HG03442 (cell line): Measurements from ENCODE around the gene SSH2.
"Not testable (repeated sequence)": the region's sequence is repeated elsewhere in the genome, so short reads cannot be mapped to it uniquely, and the experiment has no call there.

Experiments
- ATAC-seq: cut with Tn5 transposase; IDR thresholded peaks from one replicate; pipeline ENCODE4 v1.9.1; 2021; ENCODE audit warnings: mild to moderate bottlenecking, moderate library complexity; ENCODE audit not compliant: unreplicated experiment

SSH2 gene, protein sequence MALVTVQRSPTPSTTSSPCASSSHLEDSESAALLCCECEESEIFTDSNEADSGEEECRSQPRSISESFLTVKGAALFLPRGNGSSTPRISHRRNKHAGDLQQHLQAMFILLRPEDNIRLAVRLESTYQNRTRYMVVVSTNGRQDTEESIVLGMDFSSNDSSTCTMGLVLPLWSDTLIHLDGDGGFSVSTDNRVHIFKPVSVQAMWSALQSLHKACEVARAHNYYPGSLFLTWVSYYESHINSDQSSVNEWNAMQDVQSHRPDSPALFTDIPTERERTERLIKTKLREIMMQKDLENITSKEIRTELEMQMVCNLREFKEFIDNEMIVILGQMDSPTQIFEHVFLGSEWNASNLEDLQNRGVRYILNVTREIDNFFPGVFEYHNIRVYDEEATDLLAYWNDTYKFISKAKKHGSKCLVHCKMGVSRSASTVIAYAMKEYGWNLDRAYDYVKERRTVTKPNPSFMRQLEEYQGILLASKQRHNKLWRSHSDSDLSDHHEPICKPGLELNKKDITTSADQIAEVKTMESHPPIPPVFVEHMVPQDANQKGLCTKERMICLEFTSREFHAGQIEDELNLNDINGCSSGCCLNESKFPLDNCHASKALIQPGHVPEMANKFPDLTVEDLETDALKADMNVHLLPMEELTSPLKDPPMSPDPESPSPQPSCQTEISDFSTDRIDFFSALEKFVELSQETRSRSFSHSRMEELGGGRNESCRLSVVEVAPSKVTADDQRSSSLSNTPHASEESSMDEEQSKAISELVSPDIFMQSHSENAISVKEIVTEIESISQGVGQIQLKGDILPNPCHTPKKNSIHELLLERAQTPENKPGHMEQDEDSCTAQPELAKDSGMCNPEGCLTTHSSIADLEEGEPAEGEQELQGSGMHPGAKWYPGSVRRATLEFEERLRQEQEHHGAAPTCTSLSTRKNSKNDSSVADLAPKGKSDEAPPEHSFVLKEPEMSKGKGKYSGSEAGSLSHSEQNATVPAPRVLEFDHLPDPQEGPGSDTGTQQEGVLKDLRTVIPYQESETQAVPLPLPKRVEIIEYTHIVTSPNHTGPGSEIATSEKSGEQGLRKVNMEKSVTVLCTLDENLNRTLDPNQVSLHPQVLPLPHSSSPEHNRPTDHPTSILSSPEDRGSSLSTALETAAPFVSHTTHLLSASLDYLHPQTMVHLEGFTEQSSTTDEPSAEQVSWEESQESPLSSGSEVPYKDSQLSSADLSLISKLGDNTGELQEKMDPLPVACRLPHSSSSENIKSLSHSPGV (N-terminal part only)

DNA sequence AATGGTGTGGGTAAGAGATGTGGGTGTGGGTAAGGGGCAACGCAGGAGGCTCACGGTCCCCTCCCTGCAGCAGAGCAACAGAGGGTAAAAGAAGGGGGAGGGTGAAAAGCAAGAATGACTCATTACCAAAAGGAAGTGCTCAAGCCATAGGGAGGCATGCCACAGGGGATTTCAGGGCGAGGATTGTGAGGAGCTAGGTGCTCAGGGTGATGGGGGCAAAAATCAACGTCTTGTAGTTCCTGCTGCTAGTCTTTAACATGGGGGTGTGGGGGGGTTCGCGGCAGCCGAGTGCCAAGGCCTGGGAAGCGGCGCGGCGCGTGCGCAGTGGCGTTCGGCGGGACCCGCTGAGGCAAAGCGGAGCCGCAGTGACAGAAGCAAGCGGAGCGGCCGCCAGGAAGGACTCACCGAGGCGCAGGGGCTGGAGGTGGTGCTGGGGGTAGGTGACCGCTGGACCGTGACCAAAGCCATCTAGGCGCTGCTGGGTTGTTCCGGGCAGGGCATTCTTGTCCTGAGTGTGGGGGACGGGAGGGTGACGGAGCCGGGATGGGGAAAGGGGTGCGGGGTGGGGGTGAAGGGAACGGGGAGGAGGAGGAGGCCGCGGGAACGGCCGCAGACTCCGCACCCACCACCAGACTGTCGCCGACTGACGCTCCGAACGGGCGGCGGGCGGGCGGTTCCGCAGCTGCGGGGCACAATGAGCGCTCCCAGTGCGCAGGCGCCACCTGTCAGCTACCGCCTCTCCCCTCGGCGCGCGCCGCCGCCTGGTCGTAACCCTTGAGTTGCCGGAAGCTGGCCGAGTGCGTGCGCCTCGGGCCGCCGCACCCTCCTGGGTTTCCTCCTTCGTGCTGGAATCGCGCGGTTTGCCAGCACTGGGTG lies at the start of gene SSH2:
Gene SSH2, minus strand, starts transcription at position 696 of the 876 bp plus-strand sequence. Its CDS starts 228 bp downstream, at position 468.
- ATAC-seq: peak; percentile 55

DNA sequence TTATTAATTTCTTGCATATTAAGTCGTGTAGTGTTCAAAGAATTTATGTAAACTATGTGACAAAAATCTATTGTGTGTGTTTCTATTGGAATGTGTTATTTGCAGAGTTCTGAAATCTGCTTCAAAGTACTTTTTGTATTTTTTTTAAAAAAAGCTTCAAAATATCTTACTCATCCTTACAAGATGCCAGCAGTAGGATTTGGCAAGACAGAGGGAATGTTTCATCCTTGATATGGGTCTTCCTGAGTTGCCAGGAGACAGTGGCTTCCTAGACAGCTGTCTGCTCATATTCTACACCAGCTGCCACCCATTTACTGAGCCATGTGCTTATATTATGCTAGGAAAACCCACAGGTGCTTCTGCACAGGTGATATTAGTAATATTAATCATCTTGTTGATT lies 47.8 kb upstream of the SSH2 start:
- ATAC-seq: no peak

DNA sequence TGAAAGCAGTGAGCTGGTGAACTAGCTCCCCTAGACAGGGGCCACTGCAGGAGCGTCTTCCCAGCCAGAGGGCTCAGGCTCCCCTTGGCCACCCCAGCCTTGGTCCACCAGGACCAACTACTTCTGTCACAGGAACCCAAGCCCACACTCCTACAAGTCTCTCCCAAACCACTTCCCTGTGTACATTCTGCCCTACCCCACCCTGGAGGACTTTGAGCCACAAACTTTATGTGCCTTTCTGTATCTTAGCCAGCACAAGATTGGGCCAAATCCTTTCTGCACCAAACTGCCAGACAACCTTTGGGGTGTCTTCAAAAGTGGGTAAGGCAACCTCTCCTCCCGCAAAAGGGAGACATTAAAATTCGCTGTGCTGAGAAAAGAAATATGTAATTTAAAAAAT lies 43.0 kb upstream of the SSH2 start:
- no peak for ATAC-seq

DNA sequence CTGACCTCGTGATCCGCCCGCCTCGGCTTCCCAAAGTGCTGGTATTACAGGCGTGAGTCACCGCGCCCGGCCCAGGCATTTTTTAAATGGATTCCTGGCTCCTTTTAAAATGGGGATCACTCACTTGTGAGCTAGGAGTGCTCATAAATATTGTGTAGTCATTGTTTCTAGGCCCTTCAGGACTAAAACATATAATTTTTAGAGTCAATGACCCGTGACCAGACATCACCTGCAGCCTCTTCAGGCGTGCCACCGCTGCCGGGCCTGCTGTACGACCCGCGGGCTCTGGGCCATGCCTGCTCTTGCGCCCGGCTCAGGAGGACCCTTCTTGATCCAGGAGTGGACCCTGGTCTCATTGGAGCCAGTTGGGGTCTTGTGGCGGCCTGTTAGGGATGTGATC lies 42.2 kb upstream of the SSH2 start:
- ATAC-seq: no peak

DNA sequence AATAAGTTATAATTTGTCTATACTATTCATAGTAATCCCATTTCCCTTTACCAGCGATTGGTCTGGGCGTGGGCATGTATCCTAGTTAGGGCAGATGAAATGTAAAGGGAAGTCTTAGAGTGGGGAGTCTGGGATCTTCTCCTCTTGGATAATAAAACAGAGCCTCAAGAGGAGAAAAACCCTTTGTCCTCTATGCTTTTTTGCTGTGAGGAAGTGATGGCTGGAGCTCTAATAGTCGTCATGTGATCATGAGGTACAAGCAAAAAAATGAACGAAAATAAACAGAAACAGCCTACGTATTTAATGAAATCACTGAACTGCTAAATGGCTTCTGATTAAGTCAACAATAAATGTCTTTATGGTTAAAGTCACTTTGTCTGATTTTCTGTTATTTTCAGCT lies 38.2 kb upstream of the SSH2 start:
- ATAC-seq: no peak

DNA sequence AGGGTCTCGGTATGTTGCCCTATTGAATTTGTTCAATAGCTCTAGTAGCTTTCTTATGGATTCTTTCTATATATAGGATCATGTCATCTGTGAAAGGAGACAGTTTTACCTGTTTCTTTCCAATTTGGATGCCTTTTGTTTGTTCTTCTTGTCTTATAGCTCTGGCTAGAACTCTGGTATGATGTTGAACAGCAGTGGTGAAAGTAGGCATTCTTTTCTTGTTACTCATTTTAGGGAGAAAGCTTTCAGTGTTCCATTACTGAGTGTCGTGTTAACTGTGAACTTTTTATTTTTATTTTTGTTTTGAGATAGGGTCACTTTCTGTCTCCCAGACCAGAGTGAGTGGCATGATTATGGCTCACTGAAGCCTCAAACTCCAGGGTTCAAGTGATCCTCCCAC lies 32.6 kb upstream of the SSH2 start:
- ATAC-seq: no peak

DNA sequence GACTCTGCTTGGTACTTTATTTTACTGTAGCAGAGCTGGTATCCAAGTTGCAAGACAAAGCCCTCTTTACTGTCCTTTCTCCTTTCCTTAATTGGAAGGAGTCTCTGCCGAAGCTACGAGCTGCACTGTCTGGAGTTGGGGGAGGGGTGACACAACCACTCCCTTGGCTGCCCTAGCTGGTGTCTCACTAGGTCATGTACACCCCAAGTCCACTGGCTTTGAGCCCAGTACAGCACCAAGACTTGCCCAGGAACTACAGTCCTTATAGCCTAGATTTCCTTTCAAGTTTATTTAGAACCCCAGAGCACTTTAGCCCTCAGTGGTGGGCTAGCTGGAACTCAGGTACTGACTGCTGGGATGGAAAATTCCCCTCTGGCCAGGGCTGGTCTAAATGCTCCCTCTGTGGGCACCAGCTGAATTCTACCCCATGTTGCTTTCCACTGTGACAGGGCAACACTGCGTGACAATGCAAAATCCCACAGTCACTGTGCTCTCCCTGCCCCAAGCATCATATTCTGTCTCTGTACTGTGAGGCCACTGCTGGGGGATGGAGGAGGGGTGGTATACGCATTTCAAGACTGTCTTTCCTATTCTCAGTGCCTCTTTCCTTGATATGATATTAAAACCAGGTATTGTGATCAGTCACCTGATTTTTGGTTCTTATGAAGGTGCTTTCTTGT lies 29.8 kb upstream of the SSH2 start:
- ATAC-seq: no peak

DNA sequence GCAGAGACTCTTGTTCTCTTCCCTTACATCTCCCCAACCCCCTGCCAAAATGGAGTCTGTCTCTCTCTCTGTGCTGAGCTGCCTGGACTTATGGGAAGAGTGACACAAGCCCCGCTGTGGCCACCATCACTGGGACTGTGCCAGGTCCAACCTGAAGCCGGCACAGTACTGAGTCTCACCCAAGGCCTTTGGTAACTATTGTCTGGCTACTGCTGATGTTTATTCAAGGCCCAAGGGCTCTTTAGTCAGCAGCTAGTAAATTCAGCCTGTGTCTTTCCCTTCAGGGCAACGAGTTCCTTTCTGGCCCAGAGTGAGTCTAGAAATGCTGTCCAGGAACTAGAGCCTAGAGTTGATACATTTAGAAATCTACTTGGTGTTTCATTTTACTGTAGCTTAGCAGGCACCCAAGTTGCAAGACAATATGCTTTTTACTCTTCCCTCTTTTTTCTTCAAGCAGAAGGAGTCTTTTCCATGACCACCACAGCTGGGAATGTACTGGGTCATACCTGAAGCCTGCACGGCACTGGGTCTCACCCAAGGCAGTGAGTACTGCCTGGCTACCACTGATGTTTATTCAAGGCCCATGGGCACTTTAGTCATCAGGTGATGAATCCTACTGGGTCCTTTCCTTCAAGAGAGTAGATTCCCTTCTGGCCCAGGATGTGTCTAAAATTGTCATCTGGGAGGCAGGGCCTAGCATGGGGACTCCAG lies 29.1 kb upstream of the SSH2 start:
- no peak for ATAC-seq

DNA sequence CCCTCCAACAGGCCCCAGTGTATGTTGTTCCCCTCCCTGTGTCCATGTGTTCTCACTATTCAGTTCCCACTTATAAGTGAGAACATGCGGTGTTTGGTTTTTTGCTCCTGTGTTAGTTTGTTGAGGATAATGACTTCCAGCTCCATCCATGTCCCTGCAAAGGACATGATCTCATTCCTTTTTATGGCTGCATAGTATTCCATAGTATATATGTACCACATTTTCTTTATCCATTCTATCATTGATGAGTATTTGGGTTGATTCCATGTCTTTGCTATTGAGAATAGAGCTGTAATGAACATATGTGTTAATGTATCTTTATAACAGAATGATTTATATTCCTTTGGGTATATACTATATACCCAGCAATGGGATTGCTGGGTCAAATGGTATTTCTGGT lies 27.5 kb upstream of the SSH2 start:
- not testable (repeated sequence) for ATAC-seq

DNA sequence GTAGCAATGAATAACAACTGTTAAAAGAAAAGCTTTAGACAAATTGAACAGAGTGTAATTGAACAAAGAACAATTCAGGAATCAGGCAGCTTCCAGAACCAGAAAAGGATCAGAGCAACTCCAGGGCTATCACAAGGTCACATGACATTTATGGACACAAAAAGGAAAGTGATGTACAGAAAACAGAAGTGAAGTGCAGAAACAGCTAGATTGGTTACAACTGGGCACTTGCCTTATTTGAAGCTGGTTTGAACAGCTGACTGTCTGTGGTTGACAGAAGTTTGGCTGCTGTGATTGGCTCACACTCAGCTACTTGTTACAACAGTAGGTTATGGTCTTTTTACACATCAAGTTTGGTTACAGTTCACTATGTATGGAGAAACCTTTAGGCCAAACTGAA lies 26.2 kb upstream of the SSH2 start:
- no peak for ATAC-seq

DNA sequence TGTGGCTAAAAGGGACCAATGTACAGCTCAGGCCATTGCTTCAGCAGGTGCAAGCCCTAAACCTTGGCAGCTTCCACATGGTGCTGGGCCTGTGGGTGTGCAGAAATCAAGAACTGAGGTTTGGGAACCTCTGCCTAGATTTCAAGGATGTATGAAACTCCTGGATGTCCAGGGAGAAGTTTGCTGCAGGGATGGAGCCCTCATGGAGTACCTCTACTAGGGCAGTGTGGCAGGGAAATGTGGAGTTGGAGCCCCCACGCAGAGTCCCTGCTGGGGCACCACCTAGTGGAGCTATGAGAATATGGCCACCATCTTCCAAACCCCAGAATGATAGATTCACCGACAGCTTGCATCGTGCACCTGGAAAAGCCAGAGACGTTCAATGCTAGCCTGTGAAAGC lies 24.4 kb upstream of the SSH2 start:
- no peak for ATAC-seq

DNA sequence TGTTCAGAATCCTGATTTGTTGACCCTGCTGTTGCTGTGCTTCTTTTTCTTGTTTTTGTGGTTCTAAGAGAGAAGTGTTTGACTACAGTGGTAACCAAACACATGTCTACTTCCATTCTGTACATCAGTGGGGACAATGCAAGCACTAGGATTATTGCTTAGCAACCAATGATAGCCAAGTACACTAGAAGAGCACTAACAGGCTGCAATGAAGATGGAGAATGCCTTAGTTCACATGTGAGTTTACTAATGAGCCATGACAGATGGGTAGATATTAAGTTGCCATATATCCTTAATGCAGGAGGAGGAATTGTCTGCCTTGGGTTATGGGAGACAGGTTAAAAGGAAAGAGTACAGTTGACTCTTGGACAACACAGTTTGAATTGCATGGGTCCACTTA lies 19.7 kb upstream of the SSH2 start:
- no peak for ATAC-seq

DNA sequence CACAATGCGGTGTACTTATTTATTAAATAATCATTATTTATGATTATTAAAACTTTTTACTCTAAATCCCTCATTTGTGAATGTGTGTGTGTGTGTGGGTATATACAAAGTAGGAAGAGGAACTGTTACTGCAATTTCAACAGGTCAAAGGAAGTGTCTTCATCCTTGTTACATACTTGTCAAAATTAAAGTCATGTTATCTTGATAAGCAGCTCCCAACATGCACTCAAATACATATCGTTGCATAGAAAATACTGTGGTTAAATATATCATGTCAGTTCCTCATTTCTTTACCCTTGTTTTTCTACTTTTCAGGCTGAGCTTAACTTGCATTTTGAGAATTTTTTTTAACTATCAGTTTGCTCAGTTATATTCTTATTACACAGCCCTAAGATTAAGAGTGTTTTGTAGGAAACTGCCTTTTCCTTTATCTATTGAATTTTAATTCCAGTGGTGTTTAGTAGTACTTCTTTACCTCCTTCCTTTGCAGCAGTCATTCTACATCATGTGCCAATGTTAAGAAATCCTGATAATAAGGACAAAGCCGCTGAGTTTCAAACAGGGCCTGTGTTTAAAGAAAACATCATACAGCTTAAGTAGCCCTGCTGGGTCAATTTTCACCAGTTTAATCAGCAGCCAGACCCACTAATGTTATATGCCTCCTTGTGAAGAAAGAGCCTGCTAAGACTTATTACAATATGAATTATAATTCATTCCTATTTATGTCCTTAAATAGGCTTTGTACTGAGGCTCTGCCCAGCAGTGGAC lies 18.6 kb upstream of the SSH2 start:
- ATAC-seq: no peak

DNA sequence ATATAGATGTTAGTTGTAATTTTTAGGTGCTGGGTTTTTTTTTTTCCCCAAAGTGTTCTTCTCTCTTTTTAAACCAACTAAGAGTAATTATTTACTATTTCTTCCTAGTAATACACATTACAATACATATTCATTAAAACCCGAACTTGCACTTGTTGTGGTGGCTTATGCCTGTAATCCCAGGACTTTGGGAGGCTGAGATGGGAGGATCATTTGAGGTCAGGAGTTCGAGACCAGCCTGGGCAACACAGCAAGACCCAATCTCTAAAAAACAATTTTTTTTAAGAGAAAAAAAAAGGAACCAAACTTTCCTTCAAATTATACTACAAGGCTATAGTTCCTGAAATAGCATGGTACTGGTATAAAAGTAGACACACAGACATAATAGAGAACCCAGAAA lies 15.3 kb upstream of the SSH2 start:
- no peak for ATAC-seq

DNA sequence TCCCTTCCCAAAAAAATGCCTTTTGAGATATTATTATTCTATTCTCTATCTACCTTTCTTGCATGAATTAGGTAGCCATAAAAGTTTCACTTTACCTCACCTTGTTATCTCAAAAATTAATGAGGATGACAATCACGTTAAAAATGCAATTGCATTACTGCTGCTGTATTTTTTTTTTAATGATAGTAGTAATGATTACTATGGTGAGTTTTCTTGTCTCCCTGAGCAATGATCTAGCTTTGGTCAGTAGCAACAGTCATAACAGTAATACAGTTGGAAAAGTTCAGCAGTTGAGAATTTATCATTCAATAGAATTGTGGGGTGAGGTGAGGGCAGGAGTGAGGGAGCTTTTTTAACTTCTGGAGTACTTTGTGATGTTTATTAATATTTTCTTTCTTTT lies 11.3 kb upstream of the SSH2 start, which contains the start of gene EFCAB5:
Gene EFCAB5, plus strand, starts transcription at position 301 of the 400 bp plus-strand sequence. CDS start 163 bp downstream, outside the sequence.
- no peak for ATAC-seq

DNA sequence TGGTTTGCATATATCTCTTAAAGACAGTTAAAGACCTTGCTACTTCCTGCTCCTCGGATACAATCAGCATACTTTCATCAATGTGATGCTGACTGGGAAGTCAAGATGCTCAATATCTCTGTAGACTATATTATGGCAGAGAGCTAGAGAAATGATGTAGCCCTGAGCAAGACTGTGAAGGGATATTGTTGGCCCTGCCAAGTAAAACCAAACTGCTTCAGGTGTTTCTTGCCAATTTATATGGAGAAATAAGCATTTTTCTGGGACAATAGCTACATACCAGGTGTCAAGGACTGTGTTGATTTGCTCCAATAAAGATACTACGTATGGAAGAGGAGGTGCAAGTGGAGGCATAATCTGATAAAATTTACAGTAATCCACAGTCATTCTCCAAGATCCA lies 6.7 kb upstream of the SSH2 start:
- ATAC-seq: no peak

DNA sequence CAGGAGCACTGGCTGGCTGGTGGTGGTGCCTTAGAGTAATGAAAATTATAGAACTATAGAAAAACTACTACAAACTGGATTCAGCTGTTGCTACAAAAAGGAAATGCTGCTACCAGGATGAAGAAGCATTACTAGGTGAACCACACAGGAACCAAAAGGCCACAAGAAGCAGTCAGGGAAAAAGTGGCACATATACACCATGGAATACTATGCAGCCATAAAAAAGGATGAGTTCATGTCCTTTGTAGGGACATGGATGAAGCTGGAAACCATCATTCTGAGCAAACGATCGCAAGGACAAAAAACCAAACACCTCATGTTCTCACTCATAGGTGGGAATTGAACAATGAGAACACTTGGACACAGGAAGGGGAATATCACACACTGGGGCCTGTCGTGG lies 5.9 kb upstream of the SSH2 start:
- not testable (repeated sequence) for ATAC-seq

DNA sequence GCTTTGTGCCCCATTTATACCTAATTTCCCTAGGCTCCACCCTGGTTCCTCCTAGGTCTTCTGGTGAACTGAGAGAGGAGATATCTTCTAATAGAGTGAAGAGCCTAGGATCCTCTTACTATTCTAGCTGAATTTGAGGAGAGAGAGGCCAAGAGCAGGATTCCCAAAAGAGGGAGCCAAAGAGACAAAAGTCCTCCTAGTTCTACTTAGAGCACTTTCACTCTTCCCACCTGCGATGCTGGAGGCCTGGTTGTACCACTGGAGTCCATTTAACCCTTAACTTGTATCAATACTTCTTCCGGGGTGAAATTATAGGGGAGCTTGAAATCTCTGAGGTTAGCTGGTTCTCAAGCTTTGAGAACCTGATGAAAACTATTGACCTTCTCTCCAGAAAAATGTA lies 3.4 kb upstream of the SSH2 start:
- no peak for ATAC-seq
